Fibroblast of lung (primary cell): ENCODE data around the gene TMEM269.

ENCODE experiments used
- EZH2 ChIP-seq: IDR thresholded peaks from 2 replicates; pipeline ENCODE4 v1.5.1; 2012; ENCODE audit warnings: low read length, control low read depth, mild to moderate bottlenecking; ENCODE audit errors: missing control alignments
- TF ChIP-seq, protein P1 (sequence below), 2 donors: IDR thresholded peaks in 1 of 2; conservative IDR thresholded peaks in 1 of 2; 1 replicate in 1 of 2; 2 replicates in 1 of 2; pipeline ENCODE4 v1.5.1; 2011 to 2012; ENCODE audit warnings: low read length in 2 of 2, control low read depth in 1 of 2, inconsistent platforms in 1 of 2, low read depth in 1 of 2, mild to moderate bottlenecking in 1 of 2

- TF ChIP-seq, protein P1, sequence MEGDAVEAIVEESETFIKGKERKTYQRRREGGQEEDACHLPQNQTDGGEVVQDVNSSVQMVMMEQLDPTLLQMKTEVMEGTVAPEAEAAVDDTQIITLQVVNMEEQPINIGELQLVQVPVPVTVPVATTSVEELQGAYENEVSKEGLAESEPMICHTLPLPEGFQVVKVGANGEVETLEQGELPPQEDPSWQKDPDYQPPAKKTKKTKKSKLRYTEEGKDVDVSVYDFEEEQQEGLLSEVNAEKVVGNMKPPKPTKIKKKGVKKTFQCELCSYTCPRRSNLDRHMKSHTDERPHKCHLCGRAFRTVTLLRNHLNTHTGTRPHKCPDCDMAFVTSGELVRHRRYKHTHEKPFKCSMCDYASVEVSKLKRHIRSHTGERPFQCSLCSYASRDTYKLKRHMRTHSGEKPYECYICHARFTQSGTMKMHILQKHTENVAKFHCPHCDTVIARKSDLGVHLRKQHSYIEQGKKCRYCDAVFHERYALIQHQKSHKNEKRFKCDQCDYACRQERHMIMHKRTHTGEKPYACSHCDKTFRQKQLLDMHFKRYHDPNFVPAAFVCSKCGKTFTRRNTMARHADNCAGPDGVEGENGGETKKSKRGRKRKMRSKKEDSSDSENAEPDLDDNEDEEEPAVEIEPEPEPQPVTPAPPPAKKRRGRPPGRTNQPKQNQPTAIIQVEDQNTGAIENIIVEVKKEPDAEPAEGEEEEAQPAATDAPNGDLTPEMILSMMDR (conservative IDR thresholded peaks at IDR 0.05 in 1 of 2, IDR thresholded peaks at IDR 0.05 in 1 of 2; ENCODE audit: low read depth in 1 of 2, low read length in 2 of 2): no peak
- TF ChIP-seq EZH2: no peak
These were observed 62.4 kb downstream of the TMEM269 start for GRCh38 chr1:42847111-42847595.
